SK-N-SH (cell line): ENCODE measurements around the gene ZNF17. TPM values are rescaled to one million over a fixed set of nuclear protein-coding genes. Genes with fewer than 3 reads are reported as not detected.

Source experiments
- CTCF ChIA-PET: fragments of 300-600, 350-600 bp; formaldehyde crosslinking; extraction: SDS; loops from one replicate; lab custom pipeline; 2021; lab: Yijun Ruan, JAX
- POLR2A ChIA-PET: fragments of 350-600 bp; sonication (Branson Sonifier 250); formaldehyde crosslinking; extraction: SDS; loops from one replicate; lab custom pipeline; 2020; ENCODE audit warnings: antibody characterized with exemption, inconsistent platforms; lab: Yijun Ruan, JAX
- DNase-seq: peaks from one replicate; pipeline ENCODE4 v3.0.0; 2012
- H2AFZ ChIP-seq: fragments of 200-600 bp; sonication (generic); 2 replicates; pipeline ENCODE4 v1.8.1; 2016; ENCODE audit warnings: antibody characterized with exemption, mild to moderate bottlenecking, low read depth
- H3F3A ChIP-seq: fragments of 200-600 bp; sonication (generic); replicated peaks from 2 replicates; pipeline ENCODE3; 2016; ENCODE audit warnings: antibody characterized with exemption, mild to moderate bottlenecking; ENCODE audit not compliant: insufficient read depth
- H3K27ac ChIP-seq, 2 experiments: fragments of 200-500 bp in 1 of 2; fragments of 200-600 bp in 1 of 2; sonication (Bioruptor generic) in 1 of 2; sonication (generic), shearing (Covaris generic) in 1 of 2; 2 replicates each; pipeline versions ENCODE4 v1.5.1 to v1.6.1; 2014 to 2016; ENCODE audit warnings: low read depth in 2 of 2, inconsistent platforms in 1 of 2, low read length in 1 of 2, mild to moderate bottlenecking in 1 of 2, mixed read lengths in 1 of 2
- H3K27me3 ChIP-seq: fragments of 200-600 bp; sonication (generic), shearing (Covaris generic); 2 replicates; pipeline ENCODE4 v1.6.1; 2016; ENCODE audit warnings: mixed run types; ENCODE audit not compliant: insufficient read depth
- H3K36me3 ChIP-seq, 2 experiments: fragments of 200-500 bp in 1 of 2; fragments of 200-600 bp in 1 of 2; sonication (Bioruptor generic) in 1 of 2; sonication (generic) in 1 of 2; replicated peaks in 1 of 2; 2 replicates each; pipeline versions ENCODE3 to v1.5.1; 2014 to 2016; ENCODE audit warnings: low read length in 1 of 2, mild to moderate bottlenecking in 1 of 2; ENCODE audit not compliant: insufficient read depth in 2 of 2, control insufficient read depth in 1 of 2
- H3K4me1 ChIP-seq, 2 experiments: fragments of 200-500 bp in 1 of 2; fragments of 200-600 bp in 1 of 2; sonication (Bioruptor generic) in 1 of 2; sonication (generic), shearing (Covaris generic) in 1 of 2; 2 replicates each; pipeline versions ENCODE4 v1.5.1 to v1.6.1; 2014 to 2016; ENCODE audit warnings: low read depth in 1 of 2, low read length in 1 of 2, mixed run types in 1 of 2; ENCODE audit not compliant: insufficient read depth in 2 of 2, control insufficient read depth in 1 of 2
- H3K4me2 ChIP-seq: fragments of 200-600 bp; sonication (generic), shearing (Covaris generic); 2 replicates; pipeline ENCODE4 v1.6.1; 2017; ENCODE audit warnings: mixed run types
- H3K4me3 ChIP-seq, 2 experiments: fragments of 200-500 bp in 1 of 2; fragments of 200-600 bp in 1 of 2; sonication (Bioruptor generic) in 1 of 2; sonication (generic), shearing (Covaris generic) in 1 of 2; 2 replicates each; pipeline versions ENCODE4 v1.5.1 to v1.8.1; 2014 to 2016; ENCODE audit warnings: low read depth in 2 of 2, inconsistent platforms in 1 of 2, low read length in 1 of 2, mild to moderate bottlenecking in 1 of 2, mixed read lengths in 1 of 2, moderate library complexity in 1 of 2
- H3K79me2 ChIP-seq: fragments of 200-600 bp; sonication (generic); 2 replicates; pipeline ENCODE4 v1.8.1; 2017; ENCODE audit warnings: mild to moderate bottlenecking; ENCODE audit not compliant: insufficient read depth
- H3K9ac ChIP-seq: fragments of 200-600 bp; sonication (generic); 2 replicates; pipeline ENCODE4 v1.6.1; 2017; ENCODE audit warnings: mixed run types
- H3K9me2 ChIP-seq: fragments of 200-600 bp; sonication (generic); 2 replicates; pipeline ENCODE4 v1.6.1; 2017; ENCODE audit warnings: mixed run types
- H3K9me3 ChIP-seq: fragments of 200-600 bp; sonication (generic); 2 replicates; pipeline ENCODE4 v1.6.1; 2017; ENCODE audit warnings: mixed run types, mild to moderate bottlenecking, moderate library complexity
- H4K20me1 ChIP-seq: fragments of 200-600 bp; sonication (generic); 2 replicates; pipeline ENCODE4 v1.6.1; 2017; ENCODE audit warnings: mild to moderate bottlenecking, mixed run types; ENCODE audit not compliant: insufficient read depth
- FOXJ3 ChIP-seq: sonication (generic); formaldehyde crosslinking; IDR thresholded peaks from 2 replicates; pipeline ENCODE4 v1.5.1; 2020; ENCODE audit warnings: mild to moderate bottlenecking, missing genetic modification reagents
- NFIC ChIP-seq: IDR thresholded peaks from 2 replicates; pipeline ENCODE4 v1.4.0; 2012; ENCODE audit warnings: borderline replicate concordance
- NRF1 ChIP-seq: IDR thresholded peaks from 2 replicates; pipeline ENCODE4 v1.6.1; 2012; ENCODE audit warnings: low read depth, mild to moderate bottlenecking, low read length
- PBX3 ChIP-seq: IDR thresholded peaks from 2 replicates; pipeline ENCODE4; 2012
- POLR2AphosphoS5 ChIP-seq: IDR thresholded peaks from 2 replicates; pipeline ENCODE4 v1.6.1; 2012; ENCODE audit warnings: low read depth, low read length
- RAD21 ChIP-seq: IDR thresholded peaks from 2 replicates; pipeline ENCODE4 v1.6.1; 2012; ENCODE audit warnings: mild to moderate bottlenecking, low read length
- RXRA ChIP-seq: IDR thresholded peaks from 2 replicates; pipeline ENCODE4 v1.4.0; 2012; ENCODE audit warnings: low read depth, mild to moderate bottlenecking, borderline replicate concordance
- SMC3 ChIP-seq: IDR thresholded peaks from 2 replicates; pipeline ENCODE4 v1.6.1; 2012; ENCODE audit warnings: low read depth, low read length, improper control_type of control experiment
- TAF1 ChIP-seq: IDR thresholded peaks from 2 replicates; pipeline ENCODE4 v1.6.1; 2012; ENCODE audit warnings: low read depth, mild to moderate bottlenecking, low read length, moderate library complexity, borderline replicate concordance
- TEAD4 ChIP-seq: IDR thresholded peaks from 2 replicates; pipeline ENCODE4 v1.4.0; 2012; ENCODE audit warnings: mild to moderate bottlenecking, borderline replicate concordance; ENCODE audit not compliant: insufficient read depth
- USF2 ChIP-seq: fragments of 150-350 bp; IDR thresholded peaks from 2 replicates; pipeline ENCODE4 v1.6.1; 2017; ENCODE audit warnings: antibody characterized with exemption, low read length, low read depth, borderline replicate concordance
- WGBS: methylation state at CpG from one replicate; pipeline ENCODE4 v1.1.6; 2017; ENCODE audit warnings: low lambda C conversion rate; 5-methylcytosine and 5-hydroxymethylcytosine counted together
- polyA plus RNA-seq, 3 experiments: library from polyadenylated mRNA; depleted of rRNA; stranded (reverse); fragments of >200 nt; gene quantifications; 2 replicates each; pipeline ENCODE4 v1.2.3, GENCODE V29; 2012
- TF ChIP-seq, protein P1 (sequence below): fragments of 200-600 bp; sonication (generic); IDR thresholded peaks from 2 replicates; pipeline ENCODE4 v1.6.1; 2017; ENCODE audit warnings: antibody characterized with exemption, mild to moderate bottlenecking, moderate library complexity
- TF ChIP-seq, protein P2 (sequence below): fragments of 150-350 bp; IDR thresholded peaks from 2 replicates; pipeline ENCODE4 v1.6.1; 2016; ENCODE audit warnings: mild to moderate bottlenecking, low read depth, low read length

Gene ZNF17
- polyA plus RNA-seq, 1 of the 3 experiments (the other 2 are of a cell fraction) = 3.9 TPM

- Histone ChIP-seq H3K36me3 (no peaks in the 10 kb centered on the region), H3K9me3 (no peaks in the 10 kb centered on the region), H3K9ac (no peak overlapping the region), H3K4me1 (peaks cover 0 to 7% of the 10 kb centered on the region in 2 experiments; a peak in 1 of 4 replicates), H3F3A (no peaks in the 10 kb centered on the region), H3K27me3 (no peaks in the 10 kb centered on the region), H3K9me2 (no peaks in the 10 kb centered on the region), H3K4me2 (no peak overlapping the region), H3K79me2 (peaks cover 5% of the 10 kb centered on the region), H3K27ac (no peak overlapping the region), H2AFZ (no peak overlapping the region), H3K4me3 (no peak overlapping the region), H4K20me1 (no peaks in the 10 kb centered on the region)
- TF ChIP-seq RAD21 (peak; percentile 86), POLR2AphosphoS5 (no peak), NRF1 (no peak), SMC3 (peak; percentile 86), FOXJ3 (no peak), USF2 (no peak), TEAD4 (no peak), TAF1 (no peak), PBX3 (no peak), NFIC (no peak), RXRA (no peak)
- TF ChIP-seq, protein P1, sequence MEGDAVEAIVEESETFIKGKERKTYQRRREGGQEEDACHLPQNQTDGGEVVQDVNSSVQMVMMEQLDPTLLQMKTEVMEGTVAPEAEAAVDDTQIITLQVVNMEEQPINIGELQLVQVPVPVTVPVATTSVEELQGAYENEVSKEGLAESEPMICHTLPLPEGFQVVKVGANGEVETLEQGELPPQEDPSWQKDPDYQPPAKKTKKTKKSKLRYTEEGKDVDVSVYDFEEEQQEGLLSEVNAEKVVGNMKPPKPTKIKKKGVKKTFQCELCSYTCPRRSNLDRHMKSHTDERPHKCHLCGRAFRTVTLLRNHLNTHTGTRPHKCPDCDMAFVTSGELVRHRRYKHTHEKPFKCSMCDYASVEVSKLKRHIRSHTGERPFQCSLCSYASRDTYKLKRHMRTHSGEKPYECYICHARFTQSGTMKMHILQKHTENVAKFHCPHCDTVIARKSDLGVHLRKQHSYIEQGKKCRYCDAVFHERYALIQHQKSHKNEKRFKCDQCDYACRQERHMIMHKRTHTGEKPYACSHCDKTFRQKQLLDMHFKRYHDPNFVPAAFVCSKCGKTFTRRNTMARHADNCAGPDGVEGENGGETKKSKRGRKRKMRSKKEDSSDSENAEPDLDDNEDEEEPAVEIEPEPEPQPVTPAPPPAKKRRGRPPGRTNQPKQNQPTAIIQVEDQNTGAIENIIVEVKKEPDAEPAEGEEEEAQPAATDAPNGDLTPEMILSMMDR = peak; percentile 67
- TF ChIP-seq, protein P2, sequence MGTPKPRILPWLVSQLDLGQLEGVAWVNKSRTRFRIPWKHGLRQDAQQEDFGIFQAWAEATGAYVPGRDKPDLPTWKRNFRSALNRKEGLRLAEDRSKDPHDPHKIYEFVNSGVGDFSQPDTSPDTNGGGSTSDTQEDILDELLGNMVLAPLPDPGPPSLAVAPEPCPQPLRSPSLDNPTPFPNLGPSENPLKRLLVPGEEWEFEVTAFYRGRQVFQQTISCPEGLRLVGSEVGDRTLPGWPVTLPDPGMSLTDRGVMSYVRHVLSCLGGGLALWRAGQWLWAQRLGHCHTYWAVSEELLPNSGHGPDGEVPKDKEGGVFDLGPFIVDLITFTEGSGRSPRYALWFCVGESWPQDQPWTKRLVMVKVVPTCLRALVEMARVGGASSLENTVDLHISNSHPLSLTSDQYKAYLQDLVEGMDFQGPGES = no peak
- peak; percentile 79 for DNase-seq
- ChIA-PET CTCF (interaction anchor here (0.6 to 2.3 kb wide), 17 partner anchors 8 to 754 kb away, joined by 3 to 11 read pairs (median 3); partner anchors contain the start of genes ZNF417, ZNF548 and ZNF749), POLR2A (no interaction called here)
- WGBS = 9% methylated on average over 8 of the region's 8 CpGs
Measured at GRCh38 chr19:57406516-57407123, 4.3 kb upstream of the ZNF17 start.
